ENCODE data around the gene CITED4. TPM values are rescaled to one million over a fixed set of nuclear protein-coding genes. Genes with fewer than 3 reads are reported as not detected.
"Not testable (repeated sequence)": the region's sequence is repeated elsewhere in the genome, so short reads cannot be mapped to it uniquely, and the experiment has no call there.

CITED4 gene
- total RNA-seq, 3 donors from 2014 or later = 12.2 to 136 (median 26.9) TPM

GRCh38 chr1:40899230-40899870 is 37.2 kb upstream of the CITED4 start:
- H3K27ac ChIP-seq = peak overlapping the region; percentile 94
- intact Hi-C loops (cut with DNase I; ENCODE audit: low total_unique reads) = no loop called here
- TF ChIP-seq CTCF (IDR thresholded peaks at IDR 0.05) (no peak), POLR2AphosphoS5 (IDR thresholded peaks at IDR 0.05) (peak; percentile 69 to 90 (median 83))

GRCh38 chr1:40898431-40898901 is 36.3 kb upstream of the CITED4 start:
- no peak for TF ChIP-seq CTCF (IDR thresholded peaks at IDR 0.05)
- TF ChIP-seq POLR2A (IDR thresholded peaks at IDR 0.05) = no peak
- TF ChIP-seq POLR2AphosphoS5 (IDR thresholded peaks at IDR 0.05) = peak in 1 of 3 donors; percentile 9
- Histone ChIP-seq H3K36me3 (no peaks in the 10 kb centered on the region), H3K27me3 (no peaks in the 10 kb centered on the region), H3K27ac (peak overlapping the region; percentile 94), H3K9me3 (peaks cover 7 to 19% of the 10 kb centered on the region in 2 donors), H3K4me1 (peaks cover 0 to 20% of the 10 kb centered on the region in 2 donors), H3K4me3 (no peak overlapping the region)
- intact Hi-C loops (cut with DNase I; ENCODE audit: low total_unique reads) = no loop called here
- DNase-seq (ENCODE audit: low spot score in 2 of 2) = peak; percentile 43 to 65

More at GRCh38 chr1:40899230-40899870, 37.2 kb upstream of the CITED4 start:
- Histone ChIP-seq H3K27me3 (no peaks in the 10 kb centered on the region), H3K9me3 (peaks cover under 1 to 10% of the 10 kb centered on the region in 2 donors), H3K4me1 (peaks cover 0 to 20% of the 10 kb centered on the region in 2 donors), H3K4me3 (peak overlapping the region in 1 of 3 donors; percentile 34), H3K36me3 (no peaks in the 10 kb centered on the region)
- peak; percentile 87 to 98 for DNase-seq (ENCODE audit: low spot score in 2 of 2)

- H3K27ac ChIP-seq = peak overlapping the region in 1 of 2 donors; percentile 94
- no peak for DNase-seq (ENCODE audit: low spot score in 2 of 2)
- H3K9me3 ChIP-seq = peaks cover 7 to 19% of the 10 kb centered on the region in 2 donors
- no peaks in the 10 kb centered on the region for H3K27me3 ChIP-seq
- no peak overlapping the region for H3K4me3 ChIP-seq
- H3K36me3 ChIP-seq = no peaks in the 10 kb centered on the region
- H3K4me1 ChIP-seq = peaks cover 0 to 15% of the 10 kb centered on the region in 2 donors
- intact Hi-C loops (cut with DNase I; ENCODE audit: low total_unique reads) = no loop called here
- TF ChIP-seq POLR2A (IDR thresholded peaks at IDR 0.05) = no peak
Measured at GRCh38 chr1:40897513-40897912, 35.4 kb upstream of the CITED4 start.

GRCh38 chr1:40896482-40896881 is 34.3 kb upstream of the CITED4 start:
- H3K4me1 ChIP-seq = peaks cover 0 to 12% of the 10 kb centered on the region in 2 donors
- intact Hi-C loops (cut with DNase I; ENCODE audit: low total_unique reads) = no loop called here
- DNase-seq (ENCODE audit: low spot score in 2 of 2) = no peak
- H3K27ac ChIP-seq = no peak overlapping the region
- H3K27me3 ChIP-seq = no peaks in the 10 kb centered on the region
- TF ChIP-seq POLR2A (IDR thresholded peaks at IDR 0.05) = no peak
- no peak for TF ChIP-seq CTCF (IDR thresholded peaks at IDR 0.05)
- TF ChIP-seq POLR2AphosphoS5 (IDR thresholded peaks at IDR 0.05) = no peak
- H3K9me3 ChIP-seq = peaks cover 7 to 19% of the 10 kb centered on the region in 2 donors
- H3K4me3 ChIP-seq = no peak overlapping the region
- no peaks in the 10 kb centered on the region for H3K36me3 ChIP-seq

GRCh38 chr1:40895601-40896000 is 33.4 kb upstream of the CITED4 start:
- Histone ChIP-seq H3K27ac (no peak overlapping the region), H3K4me3 (no peak overlapping the region), H3K36me3 (no peaks in the 10 kb centered on the region), H3K4me1 (peaks cover 0 to 12% of the 10 kb centered on the region in 2 donors), H3K27me3 (no peaks in the 10 kb centered on the region), H3K9me3 (peaks cover 7 to 19% of the 10 kb centered on the region in 2 donors)
- no peak for DNase-seq (ENCODE audit: low spot score in 2 of 2)
- intact Hi-C loops (cut with DNase I; ENCODE audit: low total_unique reads) = no loop called here
- TF ChIP-seq POLR2A (IDR thresholded peaks at IDR 0.05) (no peak), CTCF (IDR thresholded peaks at IDR 0.05) (no peak), POLR2AphosphoS5 (IDR thresholded peaks at IDR 0.05) (no peak)

GRCh38 chr1:40894858-40895257 is 32.7 kb upstream of the CITED4 start:
- DNase-seq (ENCODE audit: low spot score in 2 of 2); H3K27me3 ChIP-seq; H3K4me3 ChIP-seq; H3K36me3 ChIP-seq; intact Hi-C loops (cut with DNase I; ENCODE audit: low total_unique reads); H3K27ac ChIP-seq: not testable (repeated sequence)
- H3K9me3 ChIP-seq = peaks cover 7 to 19% of the 10 kb centered on the region in 2 donors
- H3K4me1 ChIP-seq = peaks cover 0 to 12% of the 10 kb centered on the region in 2 donors

All from breast epithelium (tissue), 4 donors.